ENCODE measurements around the gene CBLC. TPM values are rescaled to one million over a fixed set of nuclear protein-coding genes. Genes with fewer than 3 reads are reported as not detected.

Gene CBLC
- total RNA-seq, 1 donor from 2014 or later: 9.9 TPM

DNA sequence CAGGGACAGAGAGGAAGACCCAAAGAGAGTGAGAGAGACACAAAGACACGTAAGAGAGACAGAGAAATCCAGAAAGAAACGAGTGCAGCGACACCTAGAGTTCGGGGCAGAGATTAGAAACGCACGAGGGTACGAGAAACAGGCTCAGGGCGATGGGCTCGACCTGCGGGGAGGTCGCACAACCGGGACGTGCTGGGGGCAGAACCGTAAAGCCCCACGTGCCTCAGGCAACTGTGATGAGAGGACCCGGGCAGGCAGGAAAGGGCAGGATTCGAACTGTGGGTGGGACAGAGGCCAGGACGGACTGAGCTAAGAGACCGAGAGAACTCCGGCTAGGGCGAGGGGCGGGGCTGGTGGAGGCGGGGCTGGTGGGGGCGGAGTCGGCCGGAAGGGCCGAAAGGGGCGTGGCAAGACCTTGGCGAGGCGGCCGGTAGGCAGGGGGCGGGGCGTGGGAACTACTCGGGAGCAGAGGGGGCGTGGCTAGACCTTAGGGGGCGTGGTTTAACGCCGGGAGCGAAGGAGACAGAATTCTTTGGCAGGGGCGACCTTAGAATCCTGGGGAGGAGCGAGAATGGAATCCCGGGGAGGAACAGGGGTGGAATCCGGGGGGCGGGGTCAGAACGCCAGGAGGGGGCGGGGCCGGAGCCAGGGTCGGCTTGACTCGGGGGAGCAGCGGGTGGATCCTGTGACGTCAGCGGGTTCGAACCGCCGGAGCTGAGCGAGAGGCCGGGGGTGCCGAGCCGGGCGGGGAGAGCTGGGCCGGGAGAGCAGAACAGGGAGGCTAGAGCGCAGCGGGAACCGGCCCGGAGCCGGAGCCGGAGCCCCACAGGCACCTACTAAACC lies 68.1 kb downstream of the CBLC start, which contains the start of gene NECTIN2:
NECTIN2 (plus strand) TSS at position 686 of the 843 bp plus-strand sequence. CDS start 229 bp downstream, outside the sequence.
- Histone ChIP-seq H3K36me3 (ENCODE audit: control insufficient read depth, insufficient read depth, low read length) (peaks cover 2% of the 10 kb centered on the region), H3K27me3 (ENCODE audit: control insufficient read depth, insufficient read depth, low read length) (no peaks in the 10 kb centered on the region), H3K4me3 (ENCODE audit: low read depth, low read length) (peak within 1 kb of the TSS; percentile 83)
- peak; percentile 82 for TF ChIP-seq CTCF (IDR thresholded peaks at IDR 0.05; ENCODE audit: insufficient read depth, low read length, poor library complexity, severe bottlenecking)
- DNase-seq (ENCODE audit: low read depth): peak; percentile 82

- no peak for DNase-seq (ENCODE audit: low read depth)
- Histone ChIP-seq H3K27me3 (ENCODE audit: control insufficient read depth, insufficient read depth, low read length) (no peaks in the 10 kb centered on the region), H3K4me3 (ENCODE audit: low read depth, low read length) (peak overlapping the region; percentile 83), H3K36me3 (ENCODE audit: control insufficient read depth, insufficient read depth, low read length) (peaks cover 2% of the 10 kb centered on the region)
- no peak for TF ChIP-seq CTCF (IDR thresholded peaks at IDR 0.05; ENCODE audit: insufficient read depth, low read length, poor library complexity, severe bottlenecking)
Observed at GRCh38 chr19:44846455-44847143, 68.9 kb downstream of the CBLC start.

DNA sequence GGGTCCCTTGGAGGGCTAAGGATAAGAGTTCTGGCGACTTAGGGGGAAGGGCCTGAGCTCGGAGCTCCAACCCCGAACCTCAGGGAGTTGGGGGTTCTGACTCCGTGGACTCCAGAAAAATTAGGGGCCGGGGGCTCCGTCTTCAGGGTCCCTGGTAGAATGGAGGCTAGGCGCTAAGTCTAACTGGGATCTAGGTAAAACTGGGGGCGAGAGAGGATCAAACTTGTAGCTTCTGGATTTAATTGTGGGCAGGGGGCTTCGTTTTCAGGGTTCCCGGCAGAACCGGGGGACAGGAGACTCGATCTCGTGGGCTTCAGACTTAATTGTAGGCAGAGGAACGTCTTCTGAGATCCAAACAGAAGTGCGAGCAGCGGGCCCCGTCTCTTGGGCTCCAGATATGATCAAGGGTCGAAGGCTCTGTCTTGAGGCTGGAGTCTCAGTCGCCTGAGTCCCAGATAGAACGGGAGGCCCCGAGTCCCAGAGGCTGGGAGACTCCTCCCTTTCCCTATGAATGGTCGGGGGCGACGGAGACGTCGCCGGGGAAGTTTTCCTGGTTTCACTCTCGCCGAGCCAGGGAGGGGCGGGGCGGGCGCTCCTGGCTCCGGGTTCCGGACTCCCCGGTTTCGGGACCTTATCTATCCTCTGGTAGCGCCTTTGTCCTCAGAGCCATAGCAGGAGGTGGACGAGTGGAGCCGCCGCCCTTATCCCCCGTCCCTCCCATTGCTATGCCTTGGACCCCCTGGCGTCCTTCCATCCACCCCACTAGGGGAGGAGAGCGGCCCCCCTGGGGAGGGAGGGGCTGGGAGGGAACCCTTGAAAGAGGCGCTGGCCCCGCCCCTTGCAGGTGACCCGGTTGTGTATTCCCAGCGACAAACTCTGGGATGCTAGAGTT lies 69.7 kb downstream of the CBLC start:
- no peak for TF ChIP-seq CTCF (IDR thresholded peaks at IDR 0.05; ENCODE audit: insufficient read depth, low read length, poor library complexity, severe bottlenecking)
- peak overlapping the region; percentile 83 for H3K4me3 ChIP-seq (ENCODE audit: low read depth, low read length)
- peaks cover 2% of the 10 kb centered on the region for H3K36me3 ChIP-seq (ENCODE audit: control insufficient read depth, insufficient read depth, low read length)
- H3K27me3 ChIP-seq (ENCODE audit: control insufficient read depth, insufficient read depth, low read length): no peaks in the 10 kb centered on the region
- no peak for DNase-seq (ENCODE audit: low read depth)

DNA sequence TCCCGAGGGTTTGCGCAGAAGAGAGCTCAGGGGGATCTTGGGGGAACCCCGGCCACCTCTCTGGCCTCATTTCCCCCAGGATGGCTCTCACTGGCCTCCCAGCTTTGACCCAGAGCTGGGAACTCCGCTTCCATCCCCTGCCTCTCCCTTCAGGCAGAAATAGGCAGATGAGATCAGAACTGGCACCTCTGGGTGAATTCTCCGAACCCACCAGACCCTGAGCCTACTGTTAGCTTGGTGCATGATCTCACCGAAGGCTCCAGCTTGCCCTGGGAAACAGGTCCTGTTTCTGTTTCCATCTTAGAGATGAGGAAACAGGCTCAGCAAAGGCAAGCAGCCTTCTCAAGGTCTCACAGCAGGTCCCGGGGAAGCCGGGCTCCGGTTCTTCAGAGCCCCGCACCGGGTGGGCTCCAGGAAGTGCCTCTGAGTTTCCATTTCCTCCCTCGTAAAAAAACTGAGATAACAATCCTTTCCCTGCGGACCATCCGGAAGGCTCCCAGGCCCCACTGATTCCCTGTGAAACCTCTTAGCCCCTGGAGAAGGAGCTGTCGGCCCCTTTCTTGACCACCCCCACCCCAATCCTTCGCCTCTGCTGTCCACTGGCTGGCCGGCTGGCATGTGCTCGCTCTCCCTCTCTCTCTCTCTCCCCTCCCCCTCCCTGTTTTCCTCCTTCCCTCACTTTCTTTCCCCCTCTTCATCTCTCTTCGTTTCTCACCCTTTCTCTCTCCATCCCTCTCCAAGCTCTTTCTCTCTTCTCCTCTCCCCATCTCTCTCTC lies 70.5 kb downstream of the CBLC start:
- TF ChIP-seq CTCF (IDR thresholded peaks at IDR 0.05; ENCODE audit: insufficient read depth, low read length, poor library complexity, severe bottlenecking): peak; percentile 4
- H3K36me3 ChIP-seq (ENCODE audit: control insufficient read depth, insufficient read depth, low read length): peaks cover 2% of the 10 kb centered on the region
- no peaks in the 10 kb centered on the region for H3K27me3 ChIP-seq (ENCODE audit: control insufficient read depth, insufficient read depth, low read length)
- peak overlapping the region; percentile 83 for H3K4me3 ChIP-seq (ENCODE audit: low read depth, low read length)
- peak; percentile 55 for DNase-seq (ENCODE audit: low read depth)

GRCh38 chr19:44848812-44849447 lies 71.2 kb downstream of the CBLC start:
- Histone ChIP-seq H3K36me3 (ENCODE audit: control insufficient read depth, insufficient read depth, low read length) (peaks cover 2% of the 10 kb centered on the region), H3K27me3 (ENCODE audit: control insufficient read depth, insufficient read depth, low read length) (no peaks in the 10 kb centered on the region), H3K4me3 (ENCODE audit: low read depth, low read length) (peak overlapping the region; percentile 83)
- no peak for DNase-seq (ENCODE audit: low read depth)
- no peak for TF ChIP-seq CTCF (IDR thresholded peaks at IDR 0.05; ENCODE audit: insufficient read depth, low read length, poor library complexity, severe bottlenecking)

Measured in kidney epithelial cell (primary cell).